HL-60 (cell line): ENCODE measurements around the gene JAM2.

Experiments used
- DNase-seq, 2 experiments: peaks; one replicate each; pipeline ENCODE4 v3.0.0-alpha.2; 2010 to 2020; ENCODE audit warnings: low read depth in 1 of 2, low spot score in 1 of 2
- H3K27ac ChIP-seq: fragments of 250-450 bp; sonication (Bioruptor Pico); replicated peaks from 2 replicates; pipeline ENCODE4 v1.5.1; 2020; ENCODE audit warnings: mild to moderate bottlenecking, moderate library complexity
- H3K27me3 ChIP-seq: fragments of 250-450 bp; sonication (Bioruptor Pico); 2 replicates; pipeline ENCODE4 v1.5.1; 2021; ENCODE audit warnings: mild to moderate bottlenecking, moderate library complexity; ENCODE audit not compliant: insufficient read depth, poor library complexity, severe bottlenecking
- H3K4me3 ChIP-seq: replicated peaks from 2 replicates; pipeline ENCODE4 v1.5.1; 2011; ENCODE audit warnings: mild to moderate bottlenecking, control low read depth, low read length; ENCODE audit not compliant: insufficient read depth
- GABPA ChIP-seq: IDR thresholded peaks from 2 replicates; pipeline ENCODE4 v1.6.1; 2012; ENCODE audit warnings: low read depth
- POLR2AphosphoS5 ChIP-seq: IDR thresholded peaks from 2 replicates; pipeline ENCODE4 v1.6.1; 2012; ENCODE audit warnings: low read depth
- SPI1 ChIP-seq: IDR thresholded peaks from 2 replicates; pipeline ENCODE4 v1.6.1; 2012; ENCODE audit warnings: low read depth, mild to moderate bottlenecking, borderline replicate concordance
- TF ChIP-seq, protein P1 (sequence below): IDR thresholded peaks from 2 replicates; pipeline ENCODE4 v1.6.1; 2012; ENCODE audit warnings: low read depth; ENCODE audit not compliant: insufficient replicate concordance
- TF ChIP-seq, protein P2 (sequence below): IDR thresholded peaks from one replicate; pipeline ENCODE4 v1.5.1; 2011; ENCODE audit warnings: low read length, control low read depth, inconsistent platforms; ENCODE audit not compliant: insufficient read depth

Gene JAM2

DNA sequence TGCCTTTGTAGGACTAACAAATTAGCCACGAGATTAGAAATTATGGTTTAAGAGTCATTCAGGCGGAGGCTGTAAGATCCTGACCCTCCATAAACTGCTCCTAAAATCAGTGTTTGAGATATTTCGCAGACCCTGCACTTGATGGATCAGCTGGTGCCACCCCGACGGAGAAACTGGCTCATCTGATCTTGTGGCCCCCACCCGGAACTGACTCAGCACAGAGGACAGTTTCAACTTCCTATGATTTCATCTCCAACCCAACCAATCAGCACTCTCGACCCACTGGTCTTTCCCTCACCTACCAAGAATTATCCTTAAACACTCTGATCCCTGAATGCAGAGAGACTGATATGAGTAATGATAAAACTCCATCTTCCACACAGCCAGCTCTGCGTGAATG lies 3.7 kb upstream of the JAM2 start:
- Histone ChIP-seq H3K27ac (no peak overlapping the region), H3K4me3 (no peak overlapping the region), H3K27me3 (peaks cover 19% of the 10 kb centered on the region)
- TF ChIP-seq SPI1: no peak
- TF ChIP-seq POLR2AphosphoS5: no peak
- DNase-seq: no peak

DNA sequence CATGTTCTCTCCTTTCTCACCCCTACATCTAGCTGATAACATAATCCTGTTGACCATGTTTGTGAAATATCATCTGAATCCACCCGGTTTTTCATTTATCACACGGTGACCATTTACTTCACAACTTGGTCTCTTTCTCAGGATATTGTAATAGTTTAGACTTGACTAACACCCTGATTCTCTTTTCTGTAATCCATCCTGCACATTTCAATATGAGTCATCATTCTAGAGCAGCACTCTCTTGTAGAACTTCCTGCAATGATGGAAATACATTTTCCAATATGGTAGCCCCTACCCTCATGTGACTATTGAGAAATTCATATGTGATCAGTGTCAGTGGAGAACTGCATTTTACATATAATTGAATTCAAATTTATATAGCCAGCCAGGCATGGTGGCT lies 2.3 kb upstream of the JAM2 start:
- no peak for DNase-seq

DNA sequence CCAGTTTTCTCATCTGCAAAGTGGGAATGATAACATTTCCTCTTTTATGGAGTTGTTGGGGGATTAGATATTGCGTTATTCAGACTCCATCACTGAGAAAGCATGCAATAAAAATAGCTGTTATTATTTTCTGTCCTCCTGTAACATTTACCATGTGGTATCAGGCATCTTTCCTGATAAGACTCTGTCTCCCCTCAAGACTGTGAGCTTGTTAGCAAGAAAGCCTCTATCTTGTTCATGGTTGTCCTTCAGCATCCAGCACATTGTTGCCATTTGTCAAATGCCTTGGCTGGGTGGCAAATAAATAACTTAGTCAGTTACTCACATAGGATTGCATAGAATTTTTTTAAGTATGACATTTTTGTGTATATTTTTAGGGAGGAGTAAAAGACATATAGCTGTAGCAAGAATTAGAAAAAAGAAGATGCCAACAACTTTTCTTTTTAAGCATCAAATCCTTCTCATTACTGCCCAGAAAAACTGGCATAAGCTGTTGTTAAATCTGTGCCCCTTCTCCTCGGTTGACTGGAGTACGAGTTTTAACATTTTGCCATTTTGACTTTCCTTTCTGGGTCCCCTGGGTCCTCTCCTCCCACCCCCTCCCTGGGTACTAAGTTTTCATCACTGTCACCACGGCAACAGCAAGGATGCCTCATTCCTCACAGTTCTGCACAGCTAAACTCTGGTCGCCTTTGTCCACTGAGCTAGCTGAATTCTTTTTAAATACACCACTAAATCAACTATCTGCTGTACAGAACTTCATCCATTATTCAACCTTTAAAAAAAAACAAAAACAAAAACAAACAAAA lies 1.0 kb upstream of the JAM2 start:
- Histone ChIP-seq H3K27ac (no peak overlapping the region), H3K27me3 (peaks cover 26% of the 10 kb centered on the region)
- DNase-seq: no peak

More for the DNA sequence above, 2.3 kb upstream of the JAM2 start:
- Histone ChIP-seq H3K4me3 (no peak overlapping the region), H3K27me3 (peaks cover 26% of the 10 kb centered on the region), H3K27ac (no peak overlapping the region)
- TF ChIP-seq, protein P1, sequence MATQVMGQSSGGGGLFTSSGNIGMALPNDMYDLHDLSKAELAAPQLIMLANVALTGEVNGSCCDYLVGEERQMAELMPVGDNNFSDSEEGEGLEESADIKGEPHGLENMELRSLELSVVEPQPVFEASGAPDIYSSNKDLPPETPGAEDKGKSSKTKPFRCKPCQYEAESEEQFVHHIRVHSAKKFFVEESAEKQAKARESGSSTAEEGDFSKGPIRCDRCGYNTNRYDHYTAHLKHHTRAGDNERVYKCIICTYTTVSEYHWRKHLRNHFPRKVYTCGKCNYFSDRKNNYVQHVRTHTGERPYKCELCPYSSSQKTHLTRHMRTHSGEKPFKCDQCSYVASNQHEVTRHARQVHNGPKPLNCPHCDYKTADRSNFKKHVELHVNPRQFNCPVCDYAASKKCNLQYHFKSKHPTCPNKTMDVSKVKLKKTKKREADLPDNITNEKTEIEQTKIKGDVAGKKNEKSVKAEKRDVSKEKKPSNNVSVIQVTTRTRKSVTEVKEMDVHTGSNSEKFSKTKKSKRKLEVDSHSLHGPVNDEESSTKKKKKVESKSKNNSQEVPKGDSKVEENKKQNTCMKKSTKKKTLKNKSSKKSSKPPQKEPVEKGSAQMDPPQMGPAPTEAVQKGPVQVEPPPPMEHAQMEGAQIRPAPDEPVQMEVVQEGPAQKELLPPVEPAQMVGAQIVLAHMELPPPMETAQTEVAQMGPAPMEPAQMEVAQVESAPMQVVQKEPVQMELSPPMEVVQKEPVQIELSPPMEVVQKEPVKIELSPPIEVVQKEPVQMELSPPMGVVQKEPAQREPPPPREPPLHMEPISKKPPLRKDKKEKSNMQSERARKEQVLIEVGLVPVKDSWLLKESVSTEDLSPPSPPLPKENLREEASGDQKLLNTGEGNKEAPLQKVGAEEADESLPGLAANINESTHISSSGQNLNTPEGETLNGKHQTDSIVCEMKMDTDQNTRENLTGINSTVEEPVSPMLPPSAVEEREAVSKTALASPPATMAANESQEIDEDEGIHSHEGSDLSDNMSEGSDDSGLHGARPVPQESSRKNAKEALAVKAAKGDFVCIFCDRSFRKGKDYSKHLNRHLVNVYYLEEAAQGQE: no peak
- TF ChIP-seq, protein P2, sequence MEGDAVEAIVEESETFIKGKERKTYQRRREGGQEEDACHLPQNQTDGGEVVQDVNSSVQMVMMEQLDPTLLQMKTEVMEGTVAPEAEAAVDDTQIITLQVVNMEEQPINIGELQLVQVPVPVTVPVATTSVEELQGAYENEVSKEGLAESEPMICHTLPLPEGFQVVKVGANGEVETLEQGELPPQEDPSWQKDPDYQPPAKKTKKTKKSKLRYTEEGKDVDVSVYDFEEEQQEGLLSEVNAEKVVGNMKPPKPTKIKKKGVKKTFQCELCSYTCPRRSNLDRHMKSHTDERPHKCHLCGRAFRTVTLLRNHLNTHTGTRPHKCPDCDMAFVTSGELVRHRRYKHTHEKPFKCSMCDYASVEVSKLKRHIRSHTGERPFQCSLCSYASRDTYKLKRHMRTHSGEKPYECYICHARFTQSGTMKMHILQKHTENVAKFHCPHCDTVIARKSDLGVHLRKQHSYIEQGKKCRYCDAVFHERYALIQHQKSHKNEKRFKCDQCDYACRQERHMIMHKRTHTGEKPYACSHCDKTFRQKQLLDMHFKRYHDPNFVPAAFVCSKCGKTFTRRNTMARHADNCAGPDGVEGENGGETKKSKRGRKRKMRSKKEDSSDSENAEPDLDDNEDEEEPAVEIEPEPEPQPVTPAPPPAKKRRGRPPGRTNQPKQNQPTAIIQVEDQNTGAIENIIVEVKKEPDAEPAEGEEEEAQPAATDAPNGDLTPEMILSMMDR: no peak
- no peak for TF ChIP-seq POLR2AphosphoS5
- no peak for TF ChIP-seq GABPA
- TF ChIP-seq SPI1: no peak

More for the DNA sequence above, 1.0 kb upstream of the JAM2 start:
- H3K4me3 ChIP-seq: no peak overlapping the region
- TF ChIP-seq, protein P1: no peak
- no peak for TF ChIP-seq GABPA
- no peak for TF ChIP-seq SPI1
- TF ChIP-seq, protein P2: no peak
- no peak for TF ChIP-seq POLR2AphosphoS5
